Measurements from ENCODE around the gene OR10V1.
"Not testable (repeated sequence)": the region's sequence is repeated elsewhere in the genome, so short reads cannot be mapped to it uniquely, and the experiment has no call there.

The OR10V1 gene

GRCh38 chr11:59705294-59705693 lies 8.4 kb downstream of the OR10V1 start:
- in situ Hi-C loops (cut with MboI; ENCODE audit: low sequenced_read_pairs, unreplicated experiment), result no loop called here
- no peak for DNase-seq (ENCODE audit: low spot score)
- TF ChIP-seq CTCF (IDR thresholded peaks at IDR 0.05; ENCODE audit: borderline replicate concordance, control extremely low read depth, extremely low read depth, insufficient read depth, missing control alignments), result no peak

GRCh38 chr11:59703515-59703914 lies 10.1 kb downstream of the OR10V1 start:
- DNase-seq (ENCODE audit: low spot score); in situ Hi-C loops (cut with MboI; ENCODE audit: low sequenced_read_pairs, unreplicated experiment): not testable (repeated sequence)

- in situ Hi-C loops (cut with MboI; ENCODE audit: low sequenced_read_pairs, unreplicated experiment); DNase-seq (ENCODE audit: low spot score): not testable (repeated sequence)
Observed at GRCh38 chr11:59700157-59700556, 13.5 kb downstream of the OR10V1 start.

GRCh38 chr11:59698506-59698905 lies 15.1 kb downstream of the OR10V1 start:
- in situ Hi-C loops (cut with MboI; ENCODE audit: low sequenced_read_pairs, unreplicated experiment), result no loop called here
- DNase-seq (ENCODE audit: low spot score), result no peak
- TF ChIP-seq CTCF (IDR thresholded peaks at IDR 0.05; ENCODE audit: borderline replicate concordance, control extremely low read depth, extremely low read depth, insufficient read depth, missing control alignments), result no peak

- DNase-seq (ENCODE audit: low spot score), result no peak
- no peak for TF ChIP-seq CTCF (IDR thresholded peaks at IDR 0.05; ENCODE audit: borderline replicate concordance, control extremely low read depth, extremely low read depth, insufficient read depth, missing control alignments)
- in situ Hi-C loops (cut with MboI; ENCODE audit: low sequenced_read_pairs, unreplicated experiment), result no loop called here
Observed at GRCh38 chr11:59692915-59693314, 20.7 kb downstream of the OR10V1 start.

GRCh38 chr11:59691156-59691555 lies 22.5 kb downstream of the OR10V1 start:
- TF ChIP-seq CTCF (IDR thresholded peaks at IDR 0.05; ENCODE audit: borderline replicate concordance, control extremely low read depth, extremely low read depth, insufficient read depth, missing control alignments), result no peak

GRCh38 chr11:59689015-59689414 lies 24.6 kb downstream of the OR10V1 start:
- DNase-seq (ENCODE audit: low spot score), result no peak
- in situ Hi-C loops (cut with MboI; ENCODE audit: low sequenced_read_pairs, unreplicated experiment), result no loop called here
- TF ChIP-seq CTCF (IDR thresholded peaks at IDR 0.05; ENCODE audit: borderline replicate concordance, control extremely low read depth, extremely low read depth, insufficient read depth, missing control alignments), result no peak

More at GRCh38 chr11:59691156-59691555, 22.5 kb downstream of the OR10V1 start:
- no peak for DNase-seq (ENCODE audit: low spot score)
- in situ Hi-C loops (cut with MboI; ENCODE audit: low sequenced_read_pairs, unreplicated experiment), result no loop called here

- in situ Hi-C loops (cut with MboI; ENCODE audit: low sequenced_read_pairs, unreplicated experiment); DNase-seq (ENCODE audit: low spot score): not testable (repeated sequence)
Observed at GRCh38 chr11:59681260-59681725, 32.4 kb downstream of the OR10V1 start.

Data from GM13976 (cell line).